MCF 10A (cell line): ENCODE data around the gene C2orf72. TPM values are rescaled to one million over a fixed set of nuclear protein-coding genes. Genes with fewer than 3 reads are reported as not detected.

Source experiments
- BruUV-seq: library from RNA; stranded (reverse); fragments of 400-500 nt; replicated peaks from 2 replicates; lab custom pipeline; 2021; lab: Mats Ljungman, UMichigan
- CTCF ChIA-PET: fragments of 300-600 bp; sonication (Branson Sonifier 250); formaldehyde crosslinking; extraction: SDS; loops from one replicate; lab custom pipeline; 2021; ENCODE audit warnings: antibody characterized with exemption, inconsistent platforms; lab: Yijun Ruan, JAX
- POLR2A ChIA-PET: fragments of 300-600, 350-650 bp; sonication (Branson Sonifier 250); formaldehyde crosslinking; extraction: SDS; loops from one replicate; lab custom pipeline; 2020; ENCODE audit warnings: antibody characterized with exemption, inconsistent platforms; lab: Yijun Ruan, JAX
- DNase-seq: peaks from one replicate; pipeline ENCODE4 v3.0.0-alpha.2; 2018; ENCODE audit not compliant: unreplicated experiment
- H3K27ac Mint-ChIP-seq: one replicate; pipeline ENCODE4 v1.8.0; 2022; ENCODE audit warnings: mild to moderate bottlenecking, low read depth, mixed read lengths; ENCODE audit not compliant: unreplicated experiment
- H3K27me3 Mint-ChIP-seq: one replicate; pipeline ENCODE4 v1.8.0; 2022; ENCODE audit warnings: mixed read lengths; ENCODE audit not compliant: insufficient read depth, unreplicated experiment
- H3K36me3 Mint-ChIP-seq: one replicate; pipeline ENCODE4 v1.8.0; 2022; ENCODE audit warnings: mild to moderate bottlenecking, moderate library complexity, mixed read lengths; ENCODE audit not compliant: insufficient read depth, unreplicated experiment
- H3K4me1 Mint-ChIP-seq: one replicate; pipeline ENCODE4 v1.8.0; 2022; ENCODE audit warnings: mixed read lengths; ENCODE audit not compliant: insufficient read depth, unreplicated experiment
- H3K4me3 Mint-ChIP-seq: one replicate; pipeline ENCODE4 v1.8.0; 2022; ENCODE audit warnings: mild to moderate bottlenecking, moderate library complexity, mixed read lengths; ENCODE audit not compliant: unreplicated experiment
- H3K9me3 Mint-ChIP-seq: one replicate; pipeline ENCODE4 v1.8.0; 2022; ENCODE audit warnings: mixed read lengths; ENCODE audit not compliant: unreplicated experiment
- CTCF ChIP-seq: fragments of 200-600 bp; IDR thresholded peaks from one replicate; pipeline ENCODE4 v1.8.0; 2022; ENCODE audit warnings: antibody characterized with exemption, mild to moderate bottlenecking; ENCODE audit not compliant: unreplicated experiment
- intact Hi-C: fragments of 100-400 bp; cut with micrococcal nuclease; formaldehyde crosslinking; loops from 2 replicates; pipeline ENCODE4 v1.14.1; 2022
- total RNA-seq: library from RNA; stranded (reverse); gene quantifications from 2 replicates; pipeline ENCODE4 v1.2.3, GENCODE V29; 2022

Gene C2orf72
- total RNA-seq, 1 experiment from 2014 or later, result not detected

- TF ChIP-seq CTCF, result no peak
- ChIA-PET POLR2A (no interaction called here), CTCF (interaction anchor here (0.7 to 1.3 kb wide), 3 partner anchors 17 to 135 kb away, joined by 3 to 4 read pairs (median 3); no protein-coding TSS in a partner anchor)
- no peak overlapping the region for H3K4me3 Mint-ChIP-seq
- H3K27me3 Mint-ChIP-seq, result peaks cover 19% of the 10 kb centered on the region
- DNase-seq, result no peak
- H3K27ac Mint-ChIP-seq, result no peak overlapping the region
- H3K9me3 Mint-ChIP-seq, result no peaks in the 10 kb centered on the region
- H3K36me3 Mint-ChIP-seq, result no peaks in the 10 kb centered on the region
- intact Hi-C loops, result no loop called here
- BruUV-seq, result no TSS peak
- H3K4me1 Mint-ChIP-seq, result no peaks in the 10 kb centered on the region
Observed at GRCh38 chr2:231028889-231029288, 8.4 kb upstream of the C2orf72 start.

- CTCF ChIA-PET, result interaction anchor here (0.7 to 1.5 kb wide), 2 partner anchors 42 to 135 kb away, joined by 4 to 6 read pairs; no protein-coding TSS in a partner anchor
- intact Hi-C loops, result no loop called here
Observed at GRCh38 chr2:231029563-231029962, 7.8 kb upstream of the C2orf72 start.

GRCh38 chr2:231030725-231031124 lies 6.6 kb upstream of the C2orf72 start:
- no TSS peak for BruUV-seq
- Mint-ChIP-seq H3K27me3 (peaks cover 30% of the 10 kb centered on the region), H3K27ac (no peak overlapping the region), H3K9me3 (no peaks in the 10 kb centered on the region), H3K4me3 (no peak overlapping the region), H3K4me1 (no peaks in the 10 kb centered on the region), H3K36me3 (no peaks in the 10 kb centered on the region)
- ChIA-PET CTCF (interaction anchor here (0.7 to 1.5 kb wide), 2 partner anchors 43 to 174 kb away, joined by 3 to 6 read pairs; no protein-coding TSS in a partner anchor), POLR2A (no interaction called here)
- intact Hi-C loops, result no loop called here
- no peak for TF ChIP-seq CTCF
- DNase-seq, result no peak

More at GRCh38 chr2:231029563-231029962, 7.8 kb upstream of the C2orf72 start:
- TF ChIP-seq CTCF, result no peak
- no peaks in the 10 kb centered on the region for H3K4me1 Mint-ChIP-seq
- POLR2A ChIA-PET, result no interaction called here
- H3K9me3 Mint-ChIP-seq, result no peaks in the 10 kb centered on the region
- no peak for DNase-seq
- H3K36me3 Mint-ChIP-seq, result no peaks in the 10 kb centered on the region
- no peak overlapping the region for H3K4me3 Mint-ChIP-seq
- no peak overlapping the region for H3K27ac Mint-ChIP-seq
- no TSS peak for BruUV-seq
- peaks cover 20% of the 10 kb centered on the region for H3K27me3 Mint-ChIP-seq

DNA sequence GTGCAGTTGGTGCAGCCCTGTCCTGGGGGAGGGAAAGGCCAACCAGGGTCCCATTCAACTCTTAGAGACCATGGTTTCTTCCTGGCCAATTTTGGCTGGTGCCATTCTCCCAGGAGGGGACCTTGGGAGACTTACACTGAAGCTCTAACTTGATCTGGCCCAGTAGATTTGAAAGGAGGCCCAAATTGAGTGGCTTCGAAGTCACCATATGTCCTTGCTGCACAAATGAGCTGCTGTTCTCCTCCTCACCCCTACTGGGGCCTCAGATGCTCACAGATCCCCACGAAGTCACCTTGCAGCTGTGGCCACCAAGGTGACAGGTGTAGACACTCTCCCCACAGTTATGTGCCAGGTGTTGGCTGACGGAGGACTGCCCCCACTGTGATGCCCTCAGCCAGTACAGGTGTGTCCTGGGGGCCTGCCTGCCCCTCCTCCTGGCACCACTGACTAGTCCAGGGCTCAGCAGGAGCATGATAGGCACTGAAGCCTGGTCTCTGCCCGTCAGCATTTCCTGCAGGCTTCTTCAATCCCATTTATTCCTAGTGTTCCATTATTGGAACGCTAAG lies 4.7 kb upstream of the C2orf72 start:
- Mint-ChIP-seq H3K4me1 (no peaks in the 10 kb centered on the region), H3K36me3 (no peaks in the 10 kb centered on the region)
- CTCF ChIA-PET, result interaction anchor here (0.6 to 1.5 kb wide), 2 partner anchors 21 to 768 kb away, joined by 4 to 6 read pairs; no protein-coding TSS in a partner anchor

More for the DNA sequence above, 4.7 kb upstream of the C2orf72 start:
- DNase-seq, result no peak
- TF ChIP-seq CTCF, result no peak
- Mint-ChIP-seq H3K9me3 (no peaks in the 10 kb centered on the region), H3K27me3 (peaks cover 49% of the 10 kb centered on the region), H3K4me3 (no peak overlapping the region), H3K27ac (no peak overlapping the region)
- BruUV-seq, result no TSS peak
- POLR2A ChIA-PET, result no interaction called here
- intact Hi-C loops, result no loop called here
